Measurements from ENCODE around the gene PHRF1. TPM values are rescaled to one million over a fixed set of nuclear protein-coding genes. Genes with fewer than 3 reads are reported as not detected.

PHRF1 gene
- total and polyA plus RNA-seq, 9 of the 15 experiments (the other 6 are each of a cell fraction or from before 2014, with no cell fraction given): 0.07 to 37.2 (median 7.7) TPM

GRCh38 chr11:653837-654236, 77.6 kb downstream of the PHRF1 start:
- TF ChIP-seq FOS (IDR thresholded peaks at IDR 0.05; ENCODE audit: extremely low read depth, insufficient read length) (no peak), ZNF518B (CRISPR knock-in tag; IDR thresholded peaks at IDR 0.05) (no peak), PYGO2 (tag; IDR thresholded peaks at IDR 0.05) (no peak), ZNF175 (CRISPR knock-in tag; IDR thresholded peaks at IDR 0.05; ENCODE audit: low read depth) (no peak), POLR2G (IDR thresholded peaks at IDR 0.05; ENCODE audit: low read depth, low read length) (peak; percentile 43)
- Histone ChIP-seq H3K4me1 (replicated peaks in 1 of 2; ENCODE audit: control insufficient read depth in 2 of 2, insufficient read depth in 2 of 2, low read length in 2 of 2) (peaks cover 0 to 12% of the 10 kb centered on the region in 2 experiments; a peak in 1 of 5 replicates), H3K9me3 (replicated peaks; ENCODE audit: control insufficient read depth, insufficient read depth, low read depth, low read length) (no peaks in the 10 kb centered on the region), H3K4me2 (ENCODE audit: insufficient read depth, low read length) (no peak overlapping the region), H2AFZ (ENCODE audit: low read depth, low read length) (no peak overlapping the region), H3K79me2 (ENCODE audit: control insufficient read depth, insufficient read depth, low read length) (no peaks in the 10 kb centered on the region; the same call in 2 of the 3 replicates), H3K27ac (ENCODE audit: extremely low read depth, low read depth, low read length) (no peak overlapping the region), H3K36me3 (ENCODE audit: control insufficient read depth, insufficient read depth, low read length) (peaks cover 77% of the 10 kb centered on the region; the same call in 2 of the 3 replicates), H3K27me3 (ENCODE audit: control insufficient read depth in 2 of 2, insufficient read depth in 2 of 2, low read length in 2 of 2) (no peaks in the 10 kb centered on the region), H3K9ac (ENCODE audit: insufficient read depth in 1 of 2, low read depth in 2 of 2, low read length in 2 of 2) (no peak overlapping the region), H3K4me3 (no peak overlapping the region), H4K20me1 (replicated peaks; ENCODE audit: control insufficient read depth, insufficient read depth, low read length) (no peaks in the 10 kb centered on the region), H3K9me1 (ENCODE audit: control insufficient read depth, insufficient read depth, low read length) (no peaks in the 10 kb centered on the region)
- ChIA-PET CTCF (ENCODE audit: low intra/inter-chr PET ratio) (no interaction called here), POLR2A (interaction anchor here (1.1 to 1.3 kb wide), 2 partner anchors 11 to 12 kb away, joined by 3 to 4 read pairs; no protein-coding TSS in a partner anchor)
- 79% methylated on average over 6 of the region's 15 CpGs for WGBS (ENCODE audit: insufficient coverage, low coverage, missing lambda C conversion rate)
- DNase-seq (ENCODE audit: extremely low read depth in 1 of 4, low spot score in 3 of 4) (no peak), FAIRE-seq (no peak), ATAC-seq (no peak)
- intact Hi-C loops (cut with micrococcal nuclease) (no loop called here), in situ Hi-C loops (cut with MboI) (no loop called here)
- no TSS peak for BruUV-seq (replicated peaks)

Measured in K562 (cell line).